BJ (cell line): ENCODE measurements around the gene TJP3. TPM values are rescaled to one million over a fixed set of nuclear protein-coding genes. Genes with fewer than 3 reads are reported as not detected.

Experiments used
- CTCF ChIA-PET: fragments of 350-600 bp; formaldehyde crosslinking; extraction: SDS; loops from one replicate; lab custom pipeline; 2021; ENCODE audit warnings: antibody characterized with exemption, inconsistent platforms; lab: Yijun Ruan, JAX
- POLR2A ChIA-PET: fragments of 300-600 bp; sonication (Branson Sonifier 250); formaldehyde crosslinking; extraction: SDS; loops from one replicate; lab custom pipeline; 2021; ENCODE audit warnings: antibody characterized with exemption; lab: Charles Lee
- DNase-seq: peaks from one replicate; pipeline ENCODE4 v3.0.0-alpha.2; 2011; ENCODE audit warnings: low read depth
- H3K27me3 ChIP-seq: 2 replicates; pipeline ENCODE4 v1.6.0; 2011; ENCODE audit warnings: low read length; ENCODE audit not compliant: control insufficient read depth, insufficient read depth
- H3K36me3 ChIP-seq: 2 replicates; pipeline ENCODE4 v1.5.1; 2011; ENCODE audit warnings: low read length; ENCODE audit not compliant: control insufficient read depth, insufficient read depth
- H3K4me3 ChIP-seq: 2 replicates; pipeline ENCODE4 v1.5.1; 2011; ENCODE audit warnings: low read depth, mild to moderate bottlenecking, control low read depth, low read length
- polyA plus RNA-seq: library from polyadenylated mRNA; depleted of rRNA; stranded (reverse); fragments of >200 nt; gene quantifications from 2 replicates; pipeline ENCODE4 v1.2.3, GENCODE V29; 2011
- TF ChIP-seq, protein P1 (sequence below): IDR thresholded peaks from 2 replicates; pipeline ENCODE4 v1.5.1; 2011; ENCODE audit warnings: low read depth, mild to moderate bottlenecking, control low read depth, inconsistent platforms, low read length, moderate library complexity; ENCODE audit not compliant: insufficient read depth

TJP3 gene
- polyA plus RNA-seq, 1 experiment: not detected

DNA sequence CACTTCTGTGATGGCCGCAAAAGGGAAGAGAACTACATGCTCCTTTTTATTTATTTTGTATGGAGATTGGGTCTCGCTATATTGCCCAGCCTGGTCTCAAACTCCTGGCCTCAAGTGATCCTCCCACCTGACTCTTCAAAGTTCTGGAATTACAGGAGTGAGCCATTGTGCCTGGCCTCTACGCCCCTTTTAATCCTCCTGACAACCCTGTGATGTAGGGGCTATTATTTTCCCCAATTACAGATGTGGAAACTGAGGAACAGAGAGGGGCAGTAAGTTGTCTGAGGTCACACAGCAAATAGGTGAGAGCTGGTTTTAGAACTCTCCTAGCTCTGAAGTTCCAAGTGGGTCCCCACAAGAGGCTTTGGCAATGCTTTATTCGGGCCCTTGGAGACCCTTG lies 11.7 kb downstream of the TJP3 start:
- ChIA-PET CTCF (interaction anchor here (0.7 to 3.9 kb wide), 7 partner anchors 9 to 58 kb away, joined by 3 to 21 read pairs (median 3); partner anchors contain the start of genes PIP5K1C and TJP3), POLR2A (no interaction called here)
- no peak for DNase-seq
- H3K36me3 ChIP-seq: no peaks in the 10 kb centered on the region
- peaks cover 17% of the 10 kb centered on the region for H3K27me3 ChIP-seq
- TF ChIP-seq, protein P1, sequence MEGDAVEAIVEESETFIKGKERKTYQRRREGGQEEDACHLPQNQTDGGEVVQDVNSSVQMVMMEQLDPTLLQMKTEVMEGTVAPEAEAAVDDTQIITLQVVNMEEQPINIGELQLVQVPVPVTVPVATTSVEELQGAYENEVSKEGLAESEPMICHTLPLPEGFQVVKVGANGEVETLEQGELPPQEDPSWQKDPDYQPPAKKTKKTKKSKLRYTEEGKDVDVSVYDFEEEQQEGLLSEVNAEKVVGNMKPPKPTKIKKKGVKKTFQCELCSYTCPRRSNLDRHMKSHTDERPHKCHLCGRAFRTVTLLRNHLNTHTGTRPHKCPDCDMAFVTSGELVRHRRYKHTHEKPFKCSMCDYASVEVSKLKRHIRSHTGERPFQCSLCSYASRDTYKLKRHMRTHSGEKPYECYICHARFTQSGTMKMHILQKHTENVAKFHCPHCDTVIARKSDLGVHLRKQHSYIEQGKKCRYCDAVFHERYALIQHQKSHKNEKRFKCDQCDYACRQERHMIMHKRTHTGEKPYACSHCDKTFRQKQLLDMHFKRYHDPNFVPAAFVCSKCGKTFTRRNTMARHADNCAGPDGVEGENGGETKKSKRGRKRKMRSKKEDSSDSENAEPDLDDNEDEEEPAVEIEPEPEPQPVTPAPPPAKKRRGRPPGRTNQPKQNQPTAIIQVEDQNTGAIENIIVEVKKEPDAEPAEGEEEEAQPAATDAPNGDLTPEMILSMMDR: no peak
- no peak overlapping the region for H3K4me3 ChIP-seq

DNA sequence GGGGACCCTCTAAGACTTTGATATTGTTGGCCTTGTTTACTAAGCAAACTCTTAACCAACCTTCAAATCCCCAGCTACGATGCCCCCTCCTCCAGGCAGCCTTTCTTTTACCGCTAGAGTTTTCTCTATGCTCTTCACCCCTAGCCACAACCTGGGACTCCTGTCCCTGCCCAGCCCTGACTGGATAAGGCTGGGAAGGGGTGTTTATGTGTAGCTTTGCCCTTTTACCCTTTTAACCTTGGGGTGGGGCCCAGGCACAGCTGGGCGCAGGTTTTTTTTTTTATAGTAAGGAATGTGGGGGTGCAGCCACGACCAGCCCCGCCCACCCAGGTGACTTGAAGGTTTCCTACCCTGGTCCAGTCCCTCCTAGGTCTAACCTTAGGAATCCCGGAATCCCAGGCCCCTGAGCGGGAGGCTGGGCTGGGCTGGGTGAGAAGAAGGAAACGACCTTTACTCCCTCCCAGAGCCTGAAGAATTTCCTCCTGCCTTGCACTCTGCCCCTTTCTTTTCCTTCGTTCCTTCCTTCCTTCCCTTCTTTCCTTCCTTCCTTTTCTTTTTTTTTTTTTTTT lies 12.2 kb downstream of the TJP3 start:
- Histone ChIP-seq H3K27me3 (peaks cover 18% of the 10 kb centered on the region), H3K36me3 (no peaks in the 10 kb centered on the region), H3K4me3 (no peak overlapping the region)
- DNase-seq: no peak
- TF ChIP-seq, protein P1: no peak
- CTCF ChIA-PET: interaction anchor here (0.7 to 3.9 kb wide), 8 partner anchors 10 to 248 kb away, joined by 3 to 21 read pairs (median 3); partner anchors contain the start of genes PIP5K1C and TJP3
- POLR2A ChIA-PET: no interaction called here

DNA sequence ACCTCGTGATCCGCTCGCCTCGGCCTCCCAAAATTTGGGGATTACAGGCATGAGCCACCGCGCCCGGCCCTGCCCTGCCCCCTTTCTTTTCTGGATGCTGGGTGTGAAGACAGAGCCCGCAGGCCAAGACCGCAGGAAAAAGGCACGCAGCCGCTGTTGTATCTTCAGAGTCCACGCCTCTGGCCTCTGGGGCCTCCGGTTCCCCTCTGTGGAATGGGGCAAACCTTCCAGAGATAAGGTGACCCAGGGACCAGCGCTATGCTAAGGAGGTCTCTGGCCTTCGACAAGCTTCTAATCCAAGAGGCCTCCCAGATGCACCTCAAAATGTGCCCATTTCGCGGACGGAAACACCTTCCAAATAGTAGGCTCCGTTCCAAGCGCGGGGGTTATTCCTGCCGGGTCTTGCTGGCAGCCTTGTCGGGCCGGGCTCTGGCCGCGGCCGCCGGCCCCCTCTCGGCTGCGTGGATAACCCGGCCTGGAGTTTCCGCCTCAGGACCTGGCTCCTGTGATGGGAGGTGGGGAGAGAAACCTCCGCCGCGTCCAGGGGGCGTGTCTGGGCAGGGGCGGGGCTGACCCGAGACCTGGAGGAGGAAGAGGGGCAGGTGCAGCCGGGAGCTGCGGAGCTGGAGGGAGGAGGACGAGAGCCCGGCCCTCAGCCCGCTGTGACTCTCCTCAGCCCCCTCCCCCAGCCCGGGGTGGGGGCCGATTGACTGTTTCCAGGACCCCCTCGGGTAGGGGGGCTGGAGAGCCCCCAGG lies 13.1 kb downstream of the TJP3 start:
- no peak overlapping the region for H3K4me3 ChIP-seq
- CTCF ChIA-PET: interaction anchor here (0.8 to 3.9 kb wide), 3 partner anchors 14 to 247 kb away, joined by 3 to 21 read pairs (median 6); partner anchors contain the start of gene TJP3
- TF ChIP-seq, protein P1: no peak

DNA sequence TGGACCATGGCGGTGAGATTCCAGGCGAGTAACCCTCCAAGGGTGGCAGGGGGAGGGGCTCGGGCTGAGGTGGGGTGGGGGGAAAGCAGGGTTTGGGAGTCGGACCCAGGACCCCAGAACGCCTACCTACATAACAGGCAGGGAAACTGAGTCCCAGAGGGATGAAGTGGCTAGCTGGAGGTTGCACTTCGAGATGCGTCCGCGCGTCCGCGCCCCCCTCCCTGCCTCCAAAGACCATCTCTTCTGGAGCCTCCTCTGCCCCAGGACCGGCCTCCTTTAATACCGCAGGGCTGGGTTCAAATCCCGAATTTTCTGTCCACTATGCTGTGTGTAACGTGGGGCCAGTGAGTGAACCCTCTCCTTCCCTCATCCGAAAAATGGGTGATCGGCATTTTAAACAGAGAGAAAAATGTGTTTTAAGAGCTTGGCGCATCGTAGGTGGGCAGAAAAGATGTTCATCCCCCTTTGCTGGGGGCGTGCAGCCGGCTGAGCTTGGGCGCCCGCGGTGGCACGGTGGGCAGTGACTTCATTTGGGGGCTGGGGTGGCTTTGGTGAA lies 13.8 kb downstream of the TJP3 start:
- ChIA-PET CTCF (interaction anchor here (1.6 kb wide), 1 partner anchor 177 kb away, joined by 6 read pairs; no protein-coding TSS in a partner anchor), POLR2A (no interaction called here)
- Histone ChIP-seq H3K27me3 (peaks cover 20% of the 10 kb centered on the region), H3K4me3 (no peak overlapping the region), H3K36me3 (no peaks in the 10 kb centered on the region)
- TF ChIP-seq, protein P1: no peak
- no peak for DNase-seq

More for the DNA sequence above, 13.1 kb downstream of the TJP3 start:
- Histone ChIP-seq H3K36me3 (no peaks in the 10 kb centered on the region), H3K27me3 (peaks cover 20% of the 10 kb centered on the region)
- POLR2A ChIA-PET: no interaction called here
- DNase-seq: no peak
